GM18511 (cell line): ENCODE results near the gene MT1E.
"Not testable (repeated sequence)": the region's sequence is repeated elsewhere in the genome, so short reads cannot be mapped to it uniquely, and the experiment has no call there.

Source experiments
- ATAC-seq: cut with Tn5 transposase; IDR thresholded peaks from one replicate; pipeline ENCODE4 v1.9.1; 2021; ENCODE audit warnings: mild to moderate bottlenecking, moderate library complexity; ENCODE audit not compliant: unreplicated experiment

MT1E gene

DNA sequence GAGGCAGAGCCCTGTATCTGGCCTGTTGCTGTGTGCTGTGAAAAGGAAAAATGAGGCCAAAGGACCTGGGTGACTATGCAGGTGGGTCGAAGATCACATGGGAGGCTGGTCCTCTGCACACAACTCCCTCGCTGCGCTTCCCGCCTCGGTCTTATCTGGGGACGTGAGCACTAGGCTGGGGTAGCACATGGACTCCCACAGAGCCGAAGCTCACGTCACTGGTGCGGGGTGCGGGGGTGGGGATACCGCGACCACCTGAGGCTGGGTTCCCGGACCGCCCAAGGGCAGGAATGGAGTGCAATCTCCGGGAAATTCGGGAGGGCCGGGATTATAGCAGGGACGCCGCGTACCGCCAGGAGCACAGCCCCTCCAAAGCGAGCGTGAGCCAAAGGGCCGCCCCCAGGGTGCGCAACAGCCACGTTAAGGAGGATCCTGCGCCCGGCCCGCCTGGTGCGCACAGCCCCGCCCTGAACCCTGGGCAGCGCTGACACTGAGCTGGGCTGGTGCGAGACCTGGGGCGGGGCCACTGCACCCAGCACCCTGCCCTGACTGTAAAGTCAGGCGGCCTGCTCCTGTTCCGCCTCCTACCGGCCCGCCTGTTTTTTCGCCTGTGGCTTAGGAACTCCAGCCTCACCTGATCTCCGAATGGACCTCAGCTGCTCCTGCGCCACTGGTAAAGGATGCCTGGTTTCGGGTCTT lies 17.6 kb downstream of the MT1E start:
- ATAC-seq = peak; percentile 89

DNA sequence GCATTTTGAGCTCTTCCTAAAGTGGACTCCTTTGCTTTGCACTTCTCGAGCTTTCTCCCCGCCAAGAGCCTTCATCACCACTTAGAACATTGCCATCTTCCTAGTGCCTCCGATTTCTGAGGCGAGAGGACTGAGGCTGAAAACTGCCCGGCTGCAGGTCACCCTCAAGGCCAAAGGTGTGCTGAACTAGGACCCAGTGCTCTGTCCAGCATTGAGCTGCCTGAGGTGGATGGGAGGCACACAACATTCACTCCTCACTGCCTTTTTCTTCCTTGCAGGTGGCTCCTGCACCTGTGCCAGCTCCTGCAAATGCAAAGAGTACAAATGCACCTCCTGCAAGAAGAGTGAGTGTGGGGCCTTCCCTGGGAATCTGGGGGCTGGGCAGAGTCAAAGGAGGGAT lies 18.3 kb downstream of the MT1E start:
- no peak for ATAC-seq

DNA sequence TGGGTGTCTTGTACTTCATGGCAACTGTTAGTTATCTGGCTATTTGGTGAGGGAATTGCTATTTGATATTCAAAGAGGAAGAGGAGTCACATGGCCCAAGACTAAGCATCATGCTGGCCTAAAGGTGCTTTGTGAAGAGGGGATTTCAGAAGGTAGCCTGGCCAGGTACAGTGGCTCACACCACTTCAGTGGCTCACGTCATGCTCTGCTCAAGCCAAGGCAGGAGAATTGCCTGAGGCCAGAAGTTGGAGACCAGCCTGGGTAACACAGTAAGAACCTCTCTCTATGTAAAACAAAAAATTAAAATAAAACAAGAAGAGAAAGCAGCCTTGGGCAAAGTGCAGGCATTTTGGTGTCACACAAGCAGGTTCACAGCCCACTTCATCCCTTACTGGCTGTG lies 19.7 kb downstream of the MT1E start:
- ATAC-seq = no peak

DNA sequence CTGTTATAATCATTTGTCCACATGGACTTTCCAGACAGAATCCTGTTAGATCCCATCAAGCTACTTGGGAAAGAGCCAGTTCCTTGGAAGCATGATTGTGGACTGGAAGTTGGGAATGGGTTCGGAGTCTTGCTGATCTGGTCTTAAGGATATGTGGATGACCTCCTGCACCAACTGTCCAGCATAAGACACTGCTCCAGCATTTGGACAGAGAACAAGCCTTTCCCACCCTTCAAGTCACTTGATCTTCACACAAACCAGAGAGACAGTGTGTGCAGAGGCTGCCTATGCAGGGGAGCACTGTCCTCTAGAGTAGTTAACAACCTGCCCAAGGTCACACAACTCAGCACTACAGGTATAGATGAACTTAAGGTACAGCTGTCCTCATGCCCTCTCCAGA lies 20.3 kb downstream of the MT1E start:
- no peak for ATAC-seq

DNA sequence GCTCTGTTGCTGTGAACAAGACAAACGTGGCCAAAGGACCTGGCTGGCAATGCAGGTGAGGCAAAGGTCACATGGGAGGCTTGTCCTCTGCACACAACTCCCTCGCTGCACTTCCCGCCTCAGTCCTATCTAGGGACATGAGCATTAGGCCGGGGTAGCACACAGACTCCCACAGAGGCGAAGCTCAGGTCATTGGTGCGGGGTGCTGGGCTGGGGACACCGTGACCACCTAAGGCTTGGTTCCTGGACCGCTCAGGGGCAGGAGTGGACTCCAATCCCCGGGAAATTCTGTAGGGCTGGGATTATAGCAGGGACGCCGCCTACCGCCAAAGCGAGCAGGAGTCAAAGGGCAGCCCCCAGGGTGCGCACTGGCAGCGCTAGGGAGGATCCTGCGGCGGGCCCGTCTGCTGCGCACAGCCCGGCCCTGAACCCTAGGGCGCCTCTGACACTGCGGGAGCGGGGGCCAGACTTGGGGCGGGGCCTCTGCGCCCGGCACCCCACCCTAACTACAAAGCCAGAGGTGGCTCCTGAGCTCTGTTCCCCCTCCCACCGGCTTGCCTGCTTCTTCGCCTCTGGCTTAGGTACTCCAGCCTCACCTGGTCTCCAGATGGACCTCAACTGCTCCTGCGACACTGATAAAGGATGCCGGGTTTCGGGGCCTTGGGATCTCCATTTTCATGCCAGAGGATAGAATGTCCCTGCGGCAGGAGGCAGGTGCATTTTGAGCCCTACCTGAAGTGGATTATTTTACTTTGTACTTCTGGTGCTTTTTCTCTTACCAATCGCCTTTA lies 22.3 kb downstream of the MT1E start:
- no peak for ATAC-seq

DNA sequence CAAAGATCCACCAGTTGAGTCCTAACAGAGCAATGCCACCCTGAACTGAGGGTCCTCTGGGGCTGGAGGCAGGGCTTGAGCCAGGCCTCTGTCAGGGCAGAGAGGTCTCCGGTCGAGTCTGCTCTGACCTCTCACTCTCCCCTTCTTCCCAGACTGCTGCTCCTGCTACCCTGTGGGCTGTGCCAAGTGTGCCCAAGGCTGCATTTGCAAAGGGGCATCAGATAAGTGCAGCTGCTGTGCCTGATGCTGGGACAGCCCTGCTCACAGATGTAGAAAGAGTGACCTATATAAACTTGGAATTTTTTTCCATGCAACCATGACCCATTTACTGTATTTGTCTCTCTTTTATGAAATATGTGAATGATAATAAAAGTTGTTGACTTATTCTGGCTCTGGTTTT lies 23.7 kb downstream of the MT1E start:
- ATAC-seq = no peak

DNA sequence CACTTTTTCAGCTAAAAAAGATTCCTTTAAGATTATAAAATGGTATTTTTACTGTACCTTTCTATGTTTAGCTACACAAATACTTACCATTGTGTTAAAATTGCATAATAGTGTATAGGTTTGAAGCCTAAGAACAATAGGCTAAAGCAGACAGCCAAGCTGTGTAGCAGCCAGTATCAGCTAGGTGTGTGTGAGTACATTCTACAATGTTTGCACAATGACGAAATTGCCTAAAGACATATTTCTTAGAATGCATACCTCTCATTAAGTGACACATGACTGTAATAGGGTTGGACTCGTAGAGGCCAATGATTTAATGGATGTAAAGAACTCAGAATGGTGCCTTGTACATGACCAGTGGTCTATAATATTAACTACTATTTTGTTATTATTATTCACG lies 24.2 kb downstream of the MT1E start:
- no peak for ATAC-seq

DNA sequence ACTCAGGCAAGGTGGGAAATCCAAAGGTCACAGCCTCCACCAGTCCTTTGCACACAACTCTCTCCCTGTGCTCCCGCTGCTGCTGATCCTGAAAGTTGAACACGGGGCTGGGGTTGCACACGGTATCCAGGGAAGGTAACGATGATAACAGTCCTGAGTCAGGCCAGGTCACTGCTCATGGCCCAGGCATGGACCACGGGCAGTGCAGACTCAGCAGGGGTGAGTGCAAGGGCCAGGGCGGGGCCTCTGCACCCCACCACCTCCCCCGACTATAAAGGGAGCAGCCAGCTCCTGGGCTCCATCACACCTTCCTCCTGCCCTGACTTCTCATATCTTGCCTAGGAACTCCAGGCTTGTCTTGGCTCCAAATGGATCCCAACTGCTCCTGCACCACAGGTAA lies 26.0 kb downstream of the MT1E start, which contains the start of gene MT1B:
Gene MT1B, plus strand, starts transcription at position 301 of the 400 bp plus-strand sequence. Its CDS starts 68 bp downstream, at position 369.
- ATAC-seq = no peak

DNA sequence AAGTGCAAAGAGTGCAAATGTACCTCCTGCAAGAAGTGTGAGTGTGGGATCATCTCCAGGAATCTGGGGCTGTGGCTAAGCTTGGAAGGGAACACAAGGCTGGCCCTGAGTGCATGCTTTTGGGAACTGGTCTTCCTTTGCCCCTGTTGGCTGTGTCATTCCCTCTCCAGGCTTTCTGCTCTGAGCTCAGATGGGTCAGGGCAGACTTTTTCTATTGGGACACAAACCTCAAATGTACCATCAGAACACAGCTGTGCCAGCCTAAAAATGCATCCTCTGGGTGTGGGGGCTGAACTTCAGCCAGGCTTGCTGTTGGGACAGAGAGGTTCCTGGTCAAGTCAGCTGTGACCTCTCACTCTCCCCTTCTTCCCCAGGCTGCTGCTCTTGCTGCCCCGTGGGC lies 27.0 kb downstream of the MT1E start:
- no peak for ATAC-seq

DNA sequence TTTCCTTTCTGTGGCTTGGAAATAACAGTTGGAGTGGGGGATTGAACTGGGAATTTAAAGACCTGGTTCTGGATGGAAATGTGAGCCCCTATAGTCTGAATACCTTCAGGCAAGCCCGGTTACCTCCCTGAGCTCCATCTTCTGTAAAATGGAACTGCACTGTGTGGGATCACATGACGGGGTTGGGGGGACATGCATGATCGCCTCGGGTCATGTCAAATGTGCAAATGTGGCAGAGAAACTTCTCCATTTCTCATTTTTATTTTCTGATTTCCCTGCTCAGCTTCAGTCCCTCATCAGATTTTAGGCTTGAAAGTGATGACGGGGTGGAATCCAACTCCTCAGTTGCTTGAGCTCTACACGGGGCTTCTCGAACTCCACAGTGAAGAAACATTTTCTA lies 27.6 kb downstream of the MT1E start:
- ATAC-seq = no peak

DNA sequence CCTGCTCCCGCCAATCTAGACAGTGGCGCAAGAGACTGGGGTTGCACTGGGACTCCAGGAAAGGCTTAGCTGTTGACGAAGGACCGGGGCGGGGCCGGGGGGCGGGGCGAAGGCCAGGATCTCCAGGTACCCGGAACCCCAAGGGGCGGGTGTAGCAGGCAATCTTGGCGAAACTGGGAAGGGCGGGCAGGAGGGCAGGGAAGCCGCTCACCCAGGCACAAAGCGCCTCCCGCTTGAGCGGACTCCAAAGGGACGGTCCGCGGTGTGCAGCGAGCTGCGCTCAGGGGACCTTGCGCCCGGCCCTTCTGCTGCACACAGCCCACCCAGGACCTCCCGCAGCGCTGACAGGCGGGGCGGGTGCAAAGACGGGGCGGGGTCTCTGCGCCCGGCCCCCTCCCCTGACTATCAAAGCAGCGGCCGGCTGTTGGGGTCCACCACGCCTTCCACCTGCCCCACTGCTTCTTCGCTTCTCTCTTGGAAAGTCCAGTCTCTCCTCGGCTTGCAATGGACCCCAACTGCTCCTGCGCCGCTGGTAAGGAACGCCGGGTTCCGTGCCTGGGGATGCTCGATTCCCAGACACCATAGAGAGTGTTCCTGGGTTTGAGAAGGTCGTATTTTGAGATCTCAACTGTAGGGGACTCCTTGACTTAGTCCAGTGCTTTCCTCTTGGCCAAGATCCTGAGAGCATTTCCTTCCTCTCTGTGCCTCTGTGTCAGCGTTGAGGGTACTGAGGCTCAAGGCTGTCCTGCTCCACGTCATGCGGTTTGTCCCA lies 32.2 kb downstream of the MT1E start, which contains the start of gene MT1F:
Gene MT1F, plus strand, starts transcription at position 405 of the 772 bp plus-strand sequence. Its CDS starts 100 bp downstream, at position 505.
- peak; percentile 49 for ATAC-seq

DNA sequence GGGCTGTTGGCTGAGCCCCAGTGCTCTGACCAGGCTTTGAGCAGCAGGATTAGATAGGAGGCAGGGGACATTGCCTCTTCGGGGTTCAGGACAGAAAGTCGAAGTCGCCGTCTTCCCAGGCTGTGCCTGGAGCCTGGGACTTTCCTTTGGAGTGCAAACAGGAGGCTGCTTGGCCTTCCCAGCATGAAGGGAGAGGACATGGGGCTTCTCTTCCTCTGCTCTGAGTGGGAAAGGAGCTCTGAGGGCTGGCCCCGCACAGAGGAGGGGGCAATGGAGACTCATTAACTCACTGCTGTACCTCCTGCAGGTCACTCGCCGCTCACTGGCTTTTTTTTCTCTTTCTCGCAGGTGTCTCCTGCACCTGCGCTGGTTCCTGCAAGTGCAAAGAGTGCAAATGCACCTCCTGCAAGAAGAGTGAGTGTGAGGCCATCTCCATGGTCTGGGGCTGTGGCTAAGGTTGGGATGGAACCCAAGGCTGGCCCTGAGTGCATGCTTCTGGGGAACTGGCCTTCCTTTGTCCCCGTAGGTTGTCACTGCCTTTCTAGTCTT lies 32.8 kb downstream of the MT1E start:
- ATAC-seq = no peak

DNA sequence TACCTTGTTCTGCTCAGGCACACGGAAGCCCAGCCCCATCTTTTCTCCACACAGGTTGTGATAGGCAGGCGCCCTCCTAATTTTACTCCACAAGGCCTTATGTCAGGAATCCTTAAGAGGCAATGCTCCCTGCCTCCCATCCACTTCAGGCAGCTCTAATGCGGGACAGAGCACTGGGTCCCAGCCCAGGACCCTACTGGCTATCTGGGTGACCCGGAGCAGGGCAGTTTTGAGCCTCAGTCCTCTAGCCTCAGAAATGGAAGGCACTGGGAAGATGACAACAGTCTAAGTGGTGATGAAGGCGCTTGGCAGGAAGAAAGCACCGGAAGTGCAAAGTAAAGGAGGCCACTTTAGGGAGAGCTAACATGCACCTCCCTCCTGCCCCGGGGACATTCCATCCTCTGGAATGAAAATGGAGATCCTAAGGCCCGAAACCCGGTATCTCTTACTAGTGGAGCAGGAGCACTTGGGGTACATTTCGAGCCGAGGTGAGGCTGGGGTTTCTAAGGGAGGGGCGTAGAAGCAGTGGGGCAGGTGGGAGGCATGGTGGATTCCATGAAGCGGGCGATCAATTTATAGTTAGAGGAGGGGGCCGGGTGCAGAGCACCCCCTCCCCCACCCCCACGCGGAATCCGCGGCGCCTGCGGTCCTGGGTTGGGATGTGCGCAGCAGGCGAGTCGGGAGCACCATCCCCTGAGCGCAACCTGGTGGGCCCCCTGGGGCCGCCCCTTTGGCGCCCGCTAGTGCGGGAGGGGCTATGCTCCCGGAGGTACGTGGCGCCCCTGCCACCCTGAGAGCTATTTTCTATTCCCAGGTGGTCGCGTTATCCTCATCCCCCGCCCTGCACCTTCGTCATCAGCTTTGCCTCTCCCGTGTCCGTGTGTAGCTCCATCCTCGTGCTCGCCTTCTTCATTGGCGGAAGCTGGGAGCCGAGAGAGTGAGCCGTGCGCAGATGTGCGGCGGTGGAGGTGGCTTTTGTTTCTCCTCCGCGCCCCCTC lies 37.1 kb downstream of the MT1E start:
- no peak for ATAC-seq

DNA sequence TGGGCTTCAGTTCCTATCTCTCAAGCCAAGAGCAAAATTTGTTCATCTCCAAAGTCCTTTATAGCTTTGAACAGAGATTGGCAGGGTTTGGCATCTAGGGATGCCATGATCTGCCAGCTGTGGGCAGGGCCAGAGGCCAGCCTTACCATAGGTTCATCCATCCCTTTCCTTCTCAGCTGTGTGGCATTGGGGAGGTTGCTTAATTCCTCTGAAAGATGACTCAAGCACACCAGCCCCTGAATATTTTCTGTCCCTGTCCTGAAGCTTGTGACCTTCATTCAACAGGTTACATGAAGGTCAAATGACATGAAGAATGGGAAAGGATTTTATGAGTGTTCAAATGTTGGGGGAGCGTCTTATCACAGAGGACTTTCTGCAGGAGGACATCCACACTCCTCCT lies 38.9 kb downstream of the MT1E start:
- ATAC-seq = no peak

DNA sequence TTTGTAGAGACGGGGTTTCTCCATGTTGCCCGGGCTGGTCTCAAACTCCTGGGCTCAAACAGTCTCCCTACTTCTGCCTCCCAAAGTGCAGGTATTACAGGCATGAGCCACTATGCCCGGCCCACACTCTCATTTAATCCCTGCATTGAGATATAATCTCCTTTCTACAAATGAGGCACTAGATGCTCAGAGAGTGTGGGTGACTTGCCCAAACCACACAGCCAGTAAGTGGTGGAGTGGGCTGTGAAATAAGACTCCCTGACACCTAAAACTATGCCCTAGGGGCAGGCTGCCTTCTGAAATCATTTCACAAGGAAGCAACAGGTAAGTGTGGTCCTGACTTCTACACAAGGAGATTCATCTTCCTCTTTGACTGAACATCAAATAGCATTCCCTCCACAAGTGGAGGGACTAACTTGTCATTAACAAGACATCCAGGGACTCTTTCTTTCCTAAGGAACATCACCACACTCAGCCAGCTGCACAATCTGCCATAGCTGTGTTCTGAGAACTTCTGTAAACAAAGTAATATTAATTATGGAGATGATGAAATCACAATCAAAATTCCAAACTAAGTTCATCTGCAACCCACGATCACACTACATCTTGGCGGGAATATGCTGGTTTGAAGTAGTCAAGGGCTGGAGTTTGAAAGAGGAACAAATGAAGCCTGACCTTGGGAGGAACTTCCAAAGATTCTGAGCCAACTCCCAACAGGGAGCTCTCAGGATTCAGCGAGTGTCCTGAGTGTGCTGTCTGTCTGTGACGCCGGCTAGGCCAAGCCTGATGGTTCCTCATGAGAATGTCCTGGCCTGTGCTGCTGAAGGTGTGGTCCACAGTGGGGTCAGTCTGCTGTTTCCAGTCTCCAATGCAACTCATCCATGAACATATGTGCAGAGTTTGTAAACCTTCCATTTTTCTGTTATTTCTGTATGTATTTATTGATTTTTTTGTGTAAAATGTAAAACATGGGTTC lies 40.0 kb downstream of the MT1E start:
- ATAC-seq = not testable (repeated sequence)

DNA sequence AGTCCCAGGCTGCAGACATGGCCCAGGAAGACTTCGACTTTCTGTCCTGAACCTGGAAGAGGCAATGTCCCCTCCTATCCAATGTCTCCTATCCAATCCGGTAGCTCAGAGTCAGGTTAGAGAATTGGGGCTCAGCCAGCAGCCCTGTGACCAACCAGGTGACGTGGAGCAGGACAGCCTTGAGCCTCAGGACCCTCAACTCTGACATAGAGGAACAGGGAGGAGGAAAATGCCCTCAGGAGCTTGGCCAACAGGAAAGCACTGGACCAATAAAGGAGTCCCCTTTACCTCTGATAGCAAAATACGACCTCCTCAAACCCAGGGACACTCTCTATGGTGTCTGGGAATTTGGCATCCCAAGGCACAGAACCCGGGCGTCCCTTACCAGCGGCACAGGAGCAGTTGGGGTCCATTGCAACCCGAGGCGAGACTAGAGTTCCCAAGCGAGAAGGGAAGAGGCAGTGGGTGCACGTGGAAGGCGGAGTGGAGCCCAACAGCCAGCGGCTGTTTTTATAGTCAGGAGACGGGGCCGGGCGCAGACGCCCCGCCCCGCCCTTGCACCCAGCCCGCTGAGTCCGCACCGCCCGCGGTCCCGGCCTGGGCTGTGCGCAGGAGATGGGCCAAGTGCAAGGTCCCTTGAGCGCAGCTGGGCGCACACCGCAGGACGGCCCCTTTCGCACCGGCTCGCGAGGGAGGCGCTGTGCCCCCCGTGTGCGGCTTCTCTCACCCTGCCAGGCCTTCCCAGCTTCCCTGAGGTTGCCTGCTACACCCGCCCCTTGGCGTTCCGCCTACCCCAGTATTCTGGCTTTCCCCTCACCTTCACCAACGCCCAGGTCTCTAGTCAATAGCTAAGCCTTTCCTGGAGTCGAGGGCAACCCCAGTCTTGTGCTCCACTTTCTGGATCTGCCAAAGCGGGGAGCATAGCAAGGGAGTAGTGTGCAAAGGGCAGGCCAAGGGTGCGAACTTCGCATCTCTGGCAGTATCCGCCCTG lies 42.3 kb downstream of the MT1E start, which contains the start of gene MT1G:
Gene MT1G, minus strand, starts transcription at position 485 of the 991 bp plus-strand sequence. Its CDS starts 72 bp downstream, at position 413.
- ATAC-seq = no peak
